Raji (cell line): ENCODE measurements around the gene CACFD1.

Experiments
- POLR2A ChIP-seq: IDR thresholded peaks from 2 replicates; pipeline ENCODE4 v1.6.1; 2011; ENCODE audit warnings: low read depth, low read length, control low read depth; ENCODE audit not compliant: insufficient read depth

The CACFD1 gene

DNA sequence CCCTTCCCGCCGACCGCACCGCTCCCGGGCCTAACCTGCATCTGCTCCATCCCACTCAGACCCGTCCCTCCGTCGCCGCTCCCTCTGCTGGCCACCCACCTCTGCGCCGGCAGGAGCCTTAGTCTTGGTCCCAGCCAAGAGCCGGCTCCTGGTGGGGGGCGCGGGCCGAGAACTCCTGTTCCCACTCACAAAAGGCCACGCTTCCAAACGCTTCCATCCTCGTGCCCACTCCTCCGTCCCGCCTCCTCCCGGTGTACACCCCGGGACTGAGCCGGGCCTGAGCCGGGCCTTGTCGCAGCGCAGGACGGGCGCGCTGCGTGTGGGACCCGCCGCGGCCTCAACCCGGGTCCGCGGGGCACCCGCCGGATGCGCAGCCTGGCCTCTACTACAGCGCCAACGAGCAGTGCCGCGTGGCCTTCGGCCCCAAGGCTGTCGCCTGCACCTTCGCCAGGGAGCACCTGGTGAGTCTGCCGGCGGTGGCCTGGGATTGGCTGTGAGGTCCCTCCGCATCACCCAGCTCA, 30.1 kb upstream of the CACFD1 start:
- TF ChIP-seq POLR2A: no peak

DNA sequence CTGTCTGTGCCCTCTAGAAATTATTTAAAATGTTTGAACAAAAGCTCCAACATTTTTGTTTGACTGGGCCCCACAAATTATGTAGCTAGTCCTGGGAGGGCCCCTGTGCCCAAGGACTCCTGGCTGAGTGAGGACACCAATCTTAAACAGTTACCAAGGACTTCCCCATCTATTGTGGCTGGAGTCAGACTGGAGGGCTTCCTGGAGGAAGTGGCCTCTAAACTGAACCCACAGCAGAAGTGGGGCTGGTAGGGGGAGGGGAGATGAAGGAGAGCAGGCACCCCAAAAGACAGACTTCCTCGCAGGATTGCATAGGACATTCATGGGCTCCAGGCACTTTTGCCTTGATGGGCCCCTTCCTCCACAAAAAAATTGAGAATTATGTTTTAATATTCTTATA, 29.5 kb upstream of the CACFD1 start:
- TF ChIP-seq POLR2A: no peak

DNA sequence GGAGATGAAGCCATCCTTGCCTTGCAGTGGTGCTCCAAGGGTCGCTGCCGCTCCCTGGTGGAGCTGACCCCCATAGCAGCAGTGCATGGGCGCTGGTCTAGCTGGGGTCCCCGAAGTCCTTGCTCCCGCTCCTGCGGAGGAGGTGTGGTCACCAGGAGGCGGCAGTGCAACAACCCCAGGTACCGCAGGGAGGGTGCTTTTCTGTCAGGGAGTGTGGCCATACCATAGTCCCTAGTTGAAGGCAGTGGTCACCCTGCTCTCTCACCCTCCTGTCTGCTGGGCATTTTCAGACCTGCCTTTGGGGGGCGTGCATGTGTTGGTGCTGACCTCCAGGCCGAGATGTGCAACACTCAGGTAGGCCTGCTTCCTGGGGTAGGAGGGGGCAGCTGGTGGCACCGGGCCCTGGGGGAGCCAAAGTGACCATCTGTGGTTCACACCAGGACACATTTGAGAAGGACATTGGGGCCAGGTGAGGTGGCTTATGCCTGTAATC, 26.4 kb upstream of the CACFD1 start:
- no peak for TF ChIP-seq POLR2A

DNA sequence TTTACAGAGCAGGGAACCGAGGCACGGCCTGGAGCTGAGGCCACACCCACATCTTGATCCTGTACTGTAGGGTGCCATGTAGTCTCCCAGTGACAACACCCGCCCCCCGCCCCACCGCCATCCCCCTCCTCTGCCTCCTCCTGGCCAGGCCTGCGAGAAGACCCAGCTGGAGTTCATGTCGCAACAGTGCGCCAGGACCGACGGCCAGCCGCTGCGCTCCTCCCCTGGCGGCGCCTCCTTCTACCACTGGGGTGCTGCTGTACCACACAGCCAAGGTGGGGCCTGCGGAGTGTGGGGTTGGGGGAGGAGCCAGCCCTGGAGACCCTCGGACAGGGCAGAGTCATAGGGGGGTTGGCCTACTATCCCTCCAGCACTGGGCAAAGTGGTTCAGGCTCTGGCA, 23.1 kb upstream of the CACFD1 start:
- no peak for TF ChIP-seq POLR2A

DNA sequence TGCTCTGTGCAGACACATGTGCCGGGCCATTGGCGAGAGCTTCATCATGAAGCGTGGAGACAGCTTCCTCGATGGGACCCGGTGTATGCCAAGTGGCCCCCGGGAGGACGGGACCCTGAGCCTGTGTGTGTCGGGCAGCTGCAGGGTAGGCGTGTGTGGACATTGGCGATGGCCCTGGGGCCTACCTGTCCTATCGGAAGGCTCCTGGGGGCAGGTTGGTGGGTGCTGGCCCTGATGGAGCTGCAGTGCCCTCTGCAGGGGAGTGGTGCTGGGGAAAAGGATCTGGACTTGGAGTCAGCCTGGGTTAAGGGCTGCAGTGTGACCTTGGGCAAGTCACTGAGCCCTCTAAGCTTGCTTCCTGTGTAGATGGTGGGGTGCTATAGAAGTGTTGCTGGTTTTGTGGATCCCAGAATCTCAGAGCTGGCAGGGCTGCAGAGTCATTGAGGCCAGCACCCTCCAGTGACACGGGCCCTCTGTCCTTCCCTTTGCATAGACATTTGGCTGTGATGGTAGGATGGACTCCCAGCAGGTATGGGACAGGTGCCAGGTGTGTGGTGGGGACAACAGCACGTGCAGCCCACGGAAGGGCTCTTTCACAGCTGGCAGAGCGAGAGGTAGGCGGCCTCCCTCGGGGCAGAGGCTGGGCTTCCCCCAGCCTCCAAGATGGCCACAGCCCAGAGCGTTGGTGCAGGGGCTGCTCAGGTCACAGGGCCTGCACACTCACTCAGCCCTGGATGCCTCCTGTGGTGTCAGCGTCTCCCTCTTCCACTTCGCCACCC, 21.8 kb upstream of the CACFD1 start:
- TF ChIP-seq POLR2A: no peak

DNA sequence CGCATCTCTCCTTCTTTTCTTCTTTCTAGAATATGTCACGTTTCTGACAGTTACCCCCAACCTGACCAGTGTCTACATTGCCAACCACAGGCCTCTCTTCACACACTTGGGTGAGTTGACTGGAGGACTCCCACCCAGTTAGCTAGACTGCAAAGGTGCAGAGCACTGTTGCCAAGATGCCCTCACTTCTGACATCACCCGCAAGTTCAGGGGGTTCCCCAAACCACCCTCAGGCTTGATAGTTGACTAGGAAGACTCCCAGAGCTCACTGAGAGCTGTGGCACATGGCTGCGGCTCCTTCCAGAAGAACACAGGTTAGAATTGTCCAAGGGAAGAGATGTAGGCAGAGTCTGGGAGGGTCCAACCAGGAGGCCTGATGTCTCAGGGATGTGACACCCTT, 20.4 kb upstream of the CACFD1 start:
- TF ChIP-seq POLR2A: no peak

DNA sequence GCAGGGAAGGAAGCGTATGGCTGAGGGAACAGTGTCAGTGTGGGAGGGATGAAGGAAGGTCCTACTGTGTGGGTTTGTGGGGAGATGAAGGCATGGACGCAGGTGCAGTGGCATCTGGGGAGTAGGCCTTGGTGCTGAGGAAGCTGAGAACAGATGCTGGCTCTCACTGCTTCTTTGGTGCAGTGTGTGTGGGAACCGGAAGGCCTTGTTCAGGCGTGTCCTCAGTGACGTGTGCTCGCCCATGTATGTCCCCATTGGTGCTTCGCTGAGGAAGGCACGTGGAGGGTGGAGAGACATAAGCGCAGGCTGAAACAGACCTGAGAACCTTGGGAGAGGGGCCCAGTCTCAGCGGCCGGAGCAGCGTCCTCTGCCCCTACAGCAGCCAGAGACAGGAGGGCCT, 18.9 kb upstream of the CACFD1 start:
- TF ChIP-seq POLR2A: no peak

DNA sequence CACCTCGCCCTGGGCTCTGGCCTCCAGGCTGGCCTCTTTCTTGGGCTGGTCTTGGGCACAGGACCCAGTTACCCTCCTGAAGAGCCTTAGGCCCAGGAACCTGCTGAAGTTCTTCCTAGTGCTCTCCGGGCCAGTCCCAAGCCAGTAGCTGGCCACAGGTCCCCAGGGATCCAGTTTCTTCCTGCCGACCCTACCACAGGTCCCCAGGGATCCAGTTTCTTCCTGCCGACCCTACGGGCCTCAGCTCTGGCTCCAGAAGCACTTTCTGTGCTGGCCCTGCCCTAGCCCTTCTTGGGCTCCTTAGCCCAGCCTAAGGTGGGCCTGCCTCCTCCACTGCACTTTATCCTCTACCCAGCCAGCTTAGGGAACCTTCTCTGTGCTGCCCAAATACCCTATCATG, 18.2 kb upstream of the CACFD1 start:
- no peak for TF ChIP-seq POLR2A

DNA sequence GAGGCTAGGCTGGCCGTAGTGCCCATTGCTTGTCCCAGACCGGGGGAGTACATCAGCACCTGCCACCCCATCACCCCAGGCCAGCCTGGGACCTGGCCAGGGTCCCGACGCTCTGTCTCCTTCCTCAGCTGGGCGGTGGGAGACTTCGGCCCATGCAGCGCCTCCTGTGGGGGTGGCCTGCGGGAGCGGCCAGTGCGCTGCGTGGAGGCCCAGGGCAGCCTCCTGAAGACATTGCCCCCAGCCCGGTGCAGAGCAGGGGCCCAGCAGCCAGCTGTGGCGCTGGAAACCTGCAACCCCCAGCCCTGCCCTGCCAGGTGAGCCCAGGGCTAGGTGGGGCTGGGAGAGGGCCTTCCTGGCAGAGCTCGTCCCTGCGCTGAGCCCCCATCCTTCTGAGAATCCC, 16.5 kb upstream of the CACFD1 start:
- TF ChIP-seq POLR2A: no peak

DNA sequence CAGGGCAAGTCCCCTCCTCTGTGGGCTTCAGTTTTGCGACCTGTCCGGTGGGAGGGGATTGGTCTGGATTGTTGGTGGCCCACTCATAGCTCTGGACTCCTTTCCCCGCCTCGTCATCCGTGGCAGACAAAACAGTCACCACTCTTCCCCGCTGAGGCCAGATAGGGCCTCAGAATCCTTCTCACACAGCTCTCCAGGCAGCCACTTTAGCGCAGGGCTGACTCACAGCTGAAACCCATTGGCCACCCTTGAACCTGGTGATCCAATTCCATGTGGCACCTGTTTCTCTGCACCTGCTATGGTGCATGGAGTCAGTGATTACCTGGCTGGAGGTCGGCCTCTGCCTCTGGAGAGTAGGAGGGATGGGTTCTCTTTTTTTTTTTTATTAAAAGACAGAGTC, 15.8 kb upstream of the CACFD1 start:
- no peak for TF ChIP-seq POLR2A

DNA sequence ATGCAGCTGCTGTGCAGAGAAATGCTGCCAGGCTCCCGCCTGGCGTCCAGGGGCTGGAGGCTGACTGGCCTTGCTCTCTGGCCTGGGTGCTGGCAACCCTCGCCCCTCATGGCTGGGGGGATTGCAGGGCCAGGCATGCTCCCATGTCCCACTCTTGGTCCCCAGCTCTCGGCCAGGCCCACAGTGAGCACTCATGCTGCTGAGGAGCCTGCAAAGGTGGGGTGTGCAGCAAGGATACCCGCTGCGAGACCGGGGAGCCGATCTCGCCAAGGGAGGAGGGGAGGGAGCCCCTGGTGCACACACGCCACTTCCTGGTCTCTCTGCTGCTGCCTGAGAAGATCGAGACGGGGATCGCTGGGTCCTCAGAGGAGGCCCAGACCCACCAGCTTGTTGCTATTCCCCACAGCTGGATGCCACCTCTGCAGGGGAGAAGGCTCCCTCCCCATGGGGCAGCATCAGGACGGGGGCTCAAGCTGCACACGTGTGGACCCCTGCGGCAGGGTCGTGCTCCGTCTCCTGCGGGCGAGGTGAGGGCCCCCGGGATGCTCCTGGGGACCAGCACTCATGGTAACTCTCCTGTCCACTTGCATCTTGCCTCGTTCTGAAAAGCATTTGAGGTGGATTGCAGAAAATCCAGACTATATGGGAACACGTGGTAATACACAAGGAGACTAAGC, 14.3 kb upstream of the CACFD1 start:
- TF ChIP-seq POLR2A: no peak

DNA sequence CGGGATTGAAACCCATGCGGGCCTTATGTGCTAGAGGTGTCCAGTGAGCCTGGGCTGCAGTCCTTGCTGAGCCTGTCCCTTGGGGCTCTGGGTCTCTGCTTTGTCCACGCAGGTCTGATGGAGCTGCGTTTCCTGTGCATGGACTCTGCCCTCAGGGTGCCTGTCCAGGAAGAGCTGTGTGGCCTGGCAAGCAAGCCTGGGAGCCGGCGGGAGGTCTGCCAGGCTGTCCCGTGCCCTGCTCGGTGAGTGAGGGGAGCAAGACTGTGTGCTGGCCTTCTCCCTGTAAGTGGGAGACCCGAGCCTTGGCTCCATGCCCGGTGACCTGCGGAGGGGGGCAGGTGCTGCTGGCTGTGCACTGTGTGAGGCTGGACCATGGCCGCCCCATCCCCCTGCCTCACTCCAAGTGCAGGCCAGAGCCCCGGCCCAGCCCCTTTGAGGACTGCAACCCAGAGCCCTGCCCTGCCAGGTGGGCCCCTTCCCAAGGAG, 11.2 kb upstream of the CACFD1 start:
- TF ChIP-seq POLR2A: no peak

DNA sequence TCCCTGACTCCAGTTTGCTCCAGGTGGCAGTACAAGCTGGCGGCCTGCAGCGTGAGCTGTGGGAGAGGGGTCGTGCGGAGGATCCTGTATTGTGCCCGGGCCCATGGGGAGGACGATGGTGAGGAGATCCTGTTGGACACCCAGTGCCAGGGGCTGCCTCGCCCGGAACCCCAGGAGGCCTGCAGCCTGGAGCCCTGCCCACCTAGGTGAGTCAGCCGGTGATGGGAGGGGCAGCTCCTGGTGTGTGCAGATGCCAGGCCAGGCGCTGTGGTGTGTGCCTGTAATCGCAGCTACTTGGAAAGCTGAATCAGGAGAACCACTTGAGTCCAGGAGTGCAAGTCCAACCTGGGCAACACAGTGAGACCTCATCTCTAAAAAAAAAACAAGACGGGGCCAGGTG, 10.0 kb upstream of the CACFD1 start:
- no peak for TF ChIP-seq POLR2A

DNA sequence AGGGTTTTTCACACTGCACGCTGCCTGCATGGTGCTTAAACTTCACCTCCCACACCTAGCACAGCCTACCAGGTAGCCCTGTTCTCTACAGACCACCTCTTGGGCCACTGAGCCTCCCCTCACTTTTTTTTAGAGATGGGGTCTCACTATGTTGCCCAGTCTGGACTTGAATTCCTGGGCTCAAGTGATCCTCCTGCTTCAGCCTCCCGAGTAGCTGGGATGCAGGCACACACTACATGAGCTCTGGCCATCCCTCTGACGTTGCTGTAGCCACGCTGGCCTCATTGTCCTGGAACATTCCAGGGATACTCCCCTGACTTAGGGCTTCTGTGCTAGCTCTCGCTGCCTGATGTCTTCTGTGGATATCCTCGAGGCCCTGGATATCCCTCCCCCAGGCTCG, 7.2 kb upstream of the CACFD1 start:
- TF ChIP-seq POLR2A: no peak

DNA sequence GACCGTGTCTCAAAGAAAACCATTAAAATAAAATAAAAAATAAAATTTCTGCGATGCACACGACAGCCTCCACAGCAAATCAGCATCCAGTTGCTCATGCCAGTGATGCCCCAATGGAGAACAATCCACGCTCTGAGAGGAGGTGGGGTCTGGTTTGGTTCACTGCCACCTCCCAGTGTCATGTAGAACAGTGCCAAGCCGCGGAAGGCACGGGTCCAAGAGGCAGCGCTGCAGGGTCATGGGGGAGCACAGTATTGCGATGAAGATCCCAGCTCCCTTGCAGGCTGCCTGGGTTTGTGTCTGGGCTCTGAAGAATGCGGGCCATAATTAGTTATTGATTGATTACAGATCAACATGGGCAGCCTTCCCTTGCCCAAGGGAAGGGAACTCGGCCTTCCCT, 6.1 kb upstream of the CACFD1 start:
- TF ChIP-seq POLR2A: no peak

DNA sequence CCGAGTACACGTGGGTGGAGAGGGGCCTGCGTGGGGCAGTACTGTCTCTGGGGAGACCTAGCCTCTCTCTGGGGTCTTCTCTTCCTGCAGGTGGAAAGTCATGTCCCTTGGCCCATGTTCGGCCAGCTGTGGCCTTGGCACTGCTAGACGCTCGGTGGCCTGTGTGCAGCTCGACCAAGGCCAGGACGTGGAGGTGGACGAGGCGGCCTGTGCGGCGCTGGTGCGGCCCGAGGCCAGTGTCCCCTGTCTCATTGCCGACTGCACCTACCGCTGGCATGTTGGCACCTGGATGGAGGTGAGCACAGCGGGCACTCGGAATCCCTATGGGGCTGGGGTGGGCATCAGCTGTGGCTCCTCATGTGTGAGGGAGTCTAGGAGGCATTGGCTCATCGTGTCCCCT, 5.5 kb upstream of the CACFD1 start:
- TF ChIP-seq POLR2A: no peak
